Endothelial cell of umbilical vein (primary cell): ENCODE measurements around the gene ANKRD13D. TPM values are rescaled to one million over a fixed set of nuclear protein-coding genes. Genes with fewer than 3 reads are reported as not detected.

Source experiments
- BruUV-seq: library from RNA; stranded (reverse); fragments of 400-500 nt; replicated peaks from 2 replicates; lab custom pipeline; 2021; lab: Mats Ljungman, UMichigan
- CTCF ChIA-PET: fragments of 300-600, 350-600 bp; sonication (Branson Sonifier 250); formaldehyde crosslinking; loops from one replicate; lab custom pipeline; 2021; ENCODE audit warnings: antibody characterized with exemption, inconsistent platforms; lab: Charles Lee
- POLR2A ChIA-PET: fragments of 300-600, 350-600 bp; sonication (Branson Sonifier 250); formaldehyde crosslinking; loops from one replicate; lab custom pipeline; 2021; ENCODE audit warnings: antibody characterized with exemption, inconsistent platforms; lab: Charles Lee
- DNase-seq: peaks from one replicate; pipeline ENCODE4 v3.0.0-alpha.2; 2011; ENCODE audit warnings: low read depth, low spot score
- FAIRE-seq: peaks from 2 replicates; lab custom pipeline; 2011; peaks lifted over from hg19 to GRCh38; lab: Jason Lieb, UNC
- H2AFZ ChIP-seq: 2 replicates; pipeline ENCODE4 v1.6.0; 2012; ENCODE audit warnings: low read depth, low read length, control low read depth, inconsistent platforms
- H3K27ac ChIP-seq: 2 replicates; pipeline ENCODE4 v1.5.1; 2011; ENCODE audit warnings: low read depth, mild to moderate bottlenecking, control low read depth, low read length, moderate library complexity; ENCODE audit not compliant: insufficient read depth
- H3K27me3 ChIP-seq, 2 experiments: 2 replicates each; pipeline versions ENCODE4 v1.6.0 to v1.6.1; 2011; ENCODE audit warnings: low read length in 2 of 2, mixed read lengths in 1 of 2; ENCODE audit not compliant: control insufficient read depth in 2 of 2, insufficient read depth in 2 of 2
- H3K36me3 ChIP-seq, 2 experiments: 2 replicates in 1 of 2; 3 replicates in 1 of 2; pipeline ENCODE4 v1.5.1; 2011; ENCODE audit warnings: low read length in 2 of 2, mild to moderate bottlenecking in 1 of 2, moderate library complexity in 1 of 2; ENCODE audit not compliant: control insufficient read depth in 2 of 2, insufficient read depth in 2 of 2; ENCODE audit errors: extremely low read depth in 1 of 2
- H3K4me1 ChIP-seq: 3 replicates; pipeline ENCODE4 v1.5.1; 2011; ENCODE audit warnings: mild to moderate bottlenecking, low read length; ENCODE audit not compliant: control insufficient read depth, insufficient read depth; ENCODE audit errors: extremely low read depth
- H3K4me2 ChIP-seq: 2 replicates; pipeline ENCODE4 v1.6.1; 2011; ENCODE audit warnings: low read length, control low read depth, mixed read lengths; ENCODE audit not compliant: insufficient read depth
- H3K4me3 ChIP-seq, 3 experiments: fragments of 200-600 bp in 1 of 3; sonication (generic), shearing (Covaris generic) in 1 of 3; replicated peaks in 1 of 3; 2 replicates each; pipeline ENCODE4 v1.5.1; 2011 to 2016; ENCODE audit warnings: control low read depth in 3 of 3, low read length in 3 of 3, mild to moderate bottlenecking in 2 of 3, inconsistent platforms in 1 of 3, low read depth in 1 of 3, moderate library complexity in 1 of 3; ENCODE audit not compliant: insufficient read depth in 1 of 3
- H3K79me2 ChIP-seq: 2 replicates; pipeline ENCODE4 v1.6.0; 2012; ENCODE audit warnings: low read length, inconsistent platforms; ENCODE audit not compliant: control insufficient read depth, insufficient read depth
- H3K9ac ChIP-seq: replicated peaks from 2 replicates; pipeline ENCODE3; 2011; ENCODE audit warnings: low read length, control low read depth; ENCODE audit not compliant: insufficient read depth; ENCODE audit errors: extremely low read depth
- H3K9me1 ChIP-seq: replicated peaks from 3 replicates; pipeline ENCODE4 v1.6.0; 2011; ENCODE audit warnings: mild to moderate bottlenecking, low read length; ENCODE audit not compliant: control insufficient read depth, insufficient read depth; ENCODE audit errors: extremely low read depth
- H3K9me3 ChIP-seq: replicated peaks from 2 replicates; pipeline ENCODE4 v1.5.1; 2012; ENCODE audit warnings: low read length, inconsistent platforms; ENCODE audit not compliant: control insufficient read depth, insufficient read depth
- H4K20me1 ChIP-seq: replicated peaks from 2 replicates; pipeline ENCODE3; 2011; ENCODE audit warnings: mild to moderate bottlenecking, low read length; ENCODE audit not compliant: control insufficient read depth, insufficient read depth; ENCODE audit errors: extremely low read depth
- EZH2 ChIP-seq: IDR thresholded peaks from 2 replicates; pipeline ENCODE4 v1.6.1; 2012; ENCODE audit warnings: borderline replicate concordance, low read depth, mild to moderate bottlenecking, moderate library complexity, low read length, inconsistent platforms; ENCODE audit not compliant: severe bottlenecking
- MYC ChIP-seq: IDR thresholded peaks from one replicate; pipeline ENCODE4 v1.6.1; 2011; ENCODE audit warnings: mild to moderate bottlenecking, low read depth, low read length
- POLR2A ChIP-seq: IDR thresholded peaks from 2 replicates; pipeline ENCODE4 v1.6.1; 2012; ENCODE audit warnings: low read depth, mild to moderate bottlenecking, control low read depth, low read length
- POLR2AphosphoS5 ChIP-seq: IDR thresholded peaks from 2 replicates; pipeline ENCODE4 v1.6.1; 2012; ENCODE audit warnings: low read depth, mild to moderate bottlenecking, control low read depth, low read length, moderate library complexity; ENCODE audit not compliant: insufficient read depth
- dilution Hi-C: fragments of 300-500 bp; cut with MboI; formaldehyde crosslinking; loops from one replicate; pipeline ENCODE4 v1.15.0; 2019; ENCODE audit warnings: low sequenced_read_pairs; ENCODE audit not compliant: extremely low pct_ligation_motif_present
- intact Hi-C: fragments of 100-400 bp; cut with micrococcal nuclease; formaldehyde crosslinking; loops from one replicate; pipeline ENCODE4 v1.10.0; 2022
- polyA plus RNA-seq, 4 experiments: library from polyadenylated mRNA; depleted of rRNA in 3 of 4; stranded (reverse) in 3 of 4; unstranded in 1 of 4; fragments of >200 nt; gene quantifications; 2 replicates each; pipeline versions ENCODE4 v1.2.1 to v1.2.3, GENCODE V29; 2011 to 2012; ENCODE audit warnings: missing spikeins in 1 of 4
- total RNA-seq: library from RNA; stranded (reverse); gene quantifications from 2 replicates; pipeline ENCODE4 v1.2.3, GENCODE V29; 2021
- TF ChIP-seq, protein P1 (sequence below), 2 donors: IDR thresholded peaks; 1 replicate in 1 of 2; 2 replicates in 1 of 2; pipeline ENCODE4 v1.5.1; 2011; ENCODE audit warnings: low read length in 2 of 2, mild to moderate bottlenecking in 2 of 2, moderate library complexity in 2 of 2, control low read depth in 1 of 2, inconsistent platforms in 1 of 2, low read depth in 1 of 2; ENCODE audit not compliant: insufficient read depth in 1 of 2; ENCODE audit errors: extremely low read depth in 1 of 2

Gene ANKRD13D
- total and polyA plus RNA-seq, 2 donors (not counting 3 experiments of a cell fraction or from before 2014, with no cell fraction given), result 43.5 to 57.5 TPM

DNA sequence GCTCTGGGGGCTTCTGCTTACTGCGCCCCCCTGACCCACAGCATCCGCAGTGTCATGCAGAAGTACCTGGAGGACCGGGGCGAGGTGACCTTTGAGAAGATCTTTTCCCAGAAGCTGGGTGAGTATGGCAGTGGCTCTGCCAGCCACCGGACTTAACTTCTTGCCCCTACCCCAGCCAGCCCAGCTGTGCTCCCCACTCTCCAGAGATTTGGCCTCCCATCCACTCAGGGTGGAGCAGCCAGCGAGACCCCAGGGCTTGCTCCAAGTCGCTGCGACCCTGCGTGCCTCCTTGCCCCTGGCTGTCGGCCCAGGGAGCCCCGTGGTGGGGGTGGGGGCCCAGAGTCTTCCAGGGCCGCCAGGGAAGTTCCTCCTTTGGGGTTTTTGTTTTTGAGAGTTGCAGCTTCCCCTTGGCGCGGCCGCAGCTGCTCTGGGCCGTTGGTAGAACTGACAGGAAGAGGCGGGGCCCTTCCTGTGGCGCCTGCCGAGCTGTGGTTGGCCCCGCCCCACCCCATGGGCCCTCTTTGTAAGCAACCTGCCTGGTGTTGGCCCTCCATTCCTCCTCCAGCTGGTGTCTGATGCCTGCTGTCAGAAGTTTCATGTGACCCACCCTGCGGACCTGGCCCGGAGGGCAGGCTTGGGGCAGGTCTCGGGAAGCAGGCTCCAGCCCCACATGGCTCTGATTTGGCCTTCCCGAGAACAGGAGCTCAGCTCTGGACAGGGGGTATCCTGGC is 11.7 kb upstream of the ANKRD13D start:
- H3K79me2 ChIP-seq, result peaks cover 42% of the 10 kb centered on the region
- TF ChIP-seq, protein P1, sequence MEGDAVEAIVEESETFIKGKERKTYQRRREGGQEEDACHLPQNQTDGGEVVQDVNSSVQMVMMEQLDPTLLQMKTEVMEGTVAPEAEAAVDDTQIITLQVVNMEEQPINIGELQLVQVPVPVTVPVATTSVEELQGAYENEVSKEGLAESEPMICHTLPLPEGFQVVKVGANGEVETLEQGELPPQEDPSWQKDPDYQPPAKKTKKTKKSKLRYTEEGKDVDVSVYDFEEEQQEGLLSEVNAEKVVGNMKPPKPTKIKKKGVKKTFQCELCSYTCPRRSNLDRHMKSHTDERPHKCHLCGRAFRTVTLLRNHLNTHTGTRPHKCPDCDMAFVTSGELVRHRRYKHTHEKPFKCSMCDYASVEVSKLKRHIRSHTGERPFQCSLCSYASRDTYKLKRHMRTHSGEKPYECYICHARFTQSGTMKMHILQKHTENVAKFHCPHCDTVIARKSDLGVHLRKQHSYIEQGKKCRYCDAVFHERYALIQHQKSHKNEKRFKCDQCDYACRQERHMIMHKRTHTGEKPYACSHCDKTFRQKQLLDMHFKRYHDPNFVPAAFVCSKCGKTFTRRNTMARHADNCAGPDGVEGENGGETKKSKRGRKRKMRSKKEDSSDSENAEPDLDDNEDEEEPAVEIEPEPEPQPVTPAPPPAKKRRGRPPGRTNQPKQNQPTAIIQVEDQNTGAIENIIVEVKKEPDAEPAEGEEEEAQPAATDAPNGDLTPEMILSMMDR (IDR thresholded peaks at IDR 0.05; ENCODE audit: extremely low read depth in 1 of 2, insufficient read depth in 1 of 2, low read depth in 1 of 2, low read length in 2 of 2), result no peak
- TF ChIP-seq POLR2A, result no peak
- no peak for TF ChIP-seq EZH2
- TF ChIP-seq POLR2AphosphoS5, result peak; percentile 84
- TF ChIP-seq MYC, result no peak
- H3K27me3 ChIP-seq, result no peaks in the 10 kb centered on the region
- H3K27ac ChIP-seq, result peak overlapping the region; percentile 76
- DNase-seq (peak; percentile 88), FAIRE-seq (peak; percentile 95)
- H3K9me3 ChIP-seq, result no peaks in the 10 kb centered on the region
- H3K4me2 ChIP-seq, result peak overlapping the region; percentile 45
- dilution Hi-C loops (no loop called here), intact Hi-C loops (loop anchor here (1.0 kb wide), 3 partner anchors 10 to 40 kb away; no protein-coding TSS in a partner anchor)
- peak overlapping the region; percentile 46 for H3K9ac ChIP-seq
- no TSS peak for BruUV-seq
- peaks cover 17% of the 10 kb centered on the region for H3K4me1 ChIP-seq
- ChIA-PET POLR2A (interaction anchor here (0.9 to 1.8 kb wide), 3 partner anchors 12 to 42 kb away, joined by 3 to 9 read pairs (median 4); partner anchors contain the start of gene ANKRD13D), CTCF (interaction anchor here (0.8 to 2.7 kb wide), 12 partner anchors 11 to 326 kb away, joined by 3 to 16 read pairs (median 4); partner anchors contain the start of genes ANKRD13D, KDM2A, PPP1CA and SSH3)
- no peak overlapping the region for H3K4me3 ChIP-seq
- no peaks in the 10 kb centered on the region for H4K20me1 ChIP-seq
- H3K36me3 ChIP-seq, result peaks cover 8 to 35% of the 10 kb centered on the region in 2 experiments
- no peak overlapping the region for H2AFZ ChIP-seq
- H3K9me1 ChIP-seq, result no peaks in the 10 kb centered on the region
